Tibial nerve (tissue), 4 donors: ENCODE results near the gene MAP4K4. TPM values are rescaled to one million over a fixed set of nuclear protein-coding genes. Genes with fewer than 3 reads are reported as not detected.
A peak's percentile ranks its signal among the peaks of the same experiment; 100 is the strongest.
"Not testable (repeated sequence)": the region's sequence is repeated elsewhere in the genome, so short reads cannot be mapped to it uniquely, and the experiment has no call there.

ENCODE experiments used
- DNase-seq, 2 donors: peaks; one replicate each; pipeline ENCODE4 v3.0.0-alpha.2; 2019; ENCODE audit warnings: low spot score in 2 of 2
- H3K27ac ChIP-seq, 4 donors: fragments of 200-600 bp; sonication (generic) in 3 of 4; one replicate each; pipeline ENCODE4 v1.5.1; 2017 to 2019; ENCODE audit warnings: mild to moderate bottlenecking in 1 of 4
- H3K27me3 ChIP-seq, 2 donors: fragments of 200-600 bp; sonication (generic) in 1 of 2; one replicate each; pipeline versions ENCODE4 v1.5.1 to v1.6.0; 2017 to 2019
- H3K36me3 ChIP-seq, 3 donors: fragments of 200-600 bp; sonication (generic); one replicate each; pipeline ENCODE4 v1.5.1; 2018 to 2019
- H3K4me1 ChIP-seq, 4 donors: fragments of 200-600 bp; sonication (generic) in 3 of 4; one replicate each; pipeline ENCODE4 v1.5.1; 2017 to 2019
- H3K4me3 ChIP-seq, 4 donors: fragments of 200-600 bp; sonication (generic) in 3 of 4; one replicate each; pipeline ENCODE4 v1.5.1; 2017 to 2019; ENCODE audit warnings: mild to moderate bottlenecking in 1 of 4, moderate library complexity in 1 of 4
- H3K9me3 ChIP-seq, 4 donors: fragments of 200-600 bp; sonication (generic) in 3 of 4; one replicate each; pipeline ENCODE4 v1.5.1; 2017 to 2019
- CTCF ChIP-seq, 5 experiments: fragments of 200-600 bp in 3 of 5; fragments of 450-650 bp in 2 of 5; sonication (generic) in 3 of 5; IDR thresholded peaks; one replicate each; pipeline ENCODE4 v1.5.1; 2016 to 2019; ENCODE audit warnings: antibody characterized with exemption in 5 of 5, mild to moderate bottlenecking in 3 of 5, moderate library complexity in 2 of 5
- EP300 ChIP-seq, 2 donors: sonication (generic); formaldehyde crosslinking; IDR thresholded peaks; one replicate each; pipeline ENCODE4 v1.6.1; 2017; ENCODE audit warnings: antibody characterized with exemption in 2 of 2, mild to moderate bottlenecking in 1 of 2
- POLR2A ChIP-seq, 2 donors: fragments of 450-650 bp; IDR thresholded peaks; one replicate each; pipeline ENCODE4 v1.6.1; 2017; ENCODE audit warnings: antibody characterized with exemption in 2 of 2, mild to moderate bottlenecking in 2 of 2, moderate library complexity in 2 of 2
- WGBS, 2 donors: methylation state at CpG; one replicate each; pipeline ENCODE4 v1.1.5; 2018; 5-methylcytosine and 5-hydroxymethylcytosine counted together
- total RNA-seq, 4 donors: library from RNA; depleted of rRNA; stranded (reverse); fragments of >200 nt; gene quantifications; one replicate each; pipeline ENCODE4 v1.1.0, GENCODE V29; 2016

MAP4K4 gene
- total RNA-seq, 4 donors from 2014 or later = 78.0 to 85.7 (median 84.4) TPM

DNA sequence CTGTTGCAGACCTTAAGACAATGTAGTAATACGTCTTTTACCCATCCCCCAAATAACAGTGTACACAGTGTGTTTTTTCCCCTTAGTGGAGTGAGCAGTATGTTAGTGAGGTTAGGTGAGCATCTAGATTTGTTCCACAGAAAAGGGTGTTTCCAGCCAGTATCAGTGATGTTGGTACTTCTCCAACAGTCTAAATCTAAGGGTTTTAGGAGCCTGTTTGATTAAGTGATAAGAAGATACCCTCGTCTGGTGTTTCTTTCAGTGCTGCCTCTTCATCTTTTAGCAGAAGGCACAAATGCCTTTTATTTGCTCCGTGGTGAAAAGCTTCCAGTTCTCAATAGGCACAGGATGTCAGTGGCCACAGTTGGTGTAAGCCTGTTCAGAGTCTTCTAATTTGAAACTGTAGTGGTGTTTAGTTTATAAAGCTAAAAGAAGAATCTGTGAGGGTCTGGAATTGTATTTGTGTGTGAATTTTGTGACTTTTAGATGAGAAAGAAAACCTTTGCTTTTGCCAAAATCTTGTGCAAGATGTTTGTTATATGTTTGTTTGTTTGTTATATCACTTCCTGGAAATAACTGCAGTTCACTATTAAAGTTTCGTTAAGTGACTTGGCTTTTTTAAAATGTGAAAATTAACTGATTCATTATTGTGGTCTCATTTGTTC, 71.2 kb downstream of the MAP4K4 start:
- Histone ChIP-seq H3K27me3 (no peaks in the 10 kb centered on the region), H3K4me1 (peaks cover 0 to 97% (median 66%) of the 10 kb centered on the region in 4 donors), H3K9me3 (no peaks in the 10 kb centered on the region), H3K27ac (peak overlapping the region in 3 of 4 donors; percentile 17 to 77 (median 55)), H3K36me3 (no peaks in the 10 kb centered on the region), H3K4me3 (no peak overlapping the region)
- WGBS, 2 donors = 28 to 32% methylated on average over 4 of the region's 4 CpGs
- DNase-seq = no peak
- no peak for TF ChIP-seq EP300 (IDR thresholded peaks at IDR 0.05)
- no peak for TF ChIP-seq CTCF (IDR thresholded peaks at IDR 0.05)
- TF ChIP-seq POLR2A (IDR thresholded peaks at IDR 0.05) = no peak

DNA sequence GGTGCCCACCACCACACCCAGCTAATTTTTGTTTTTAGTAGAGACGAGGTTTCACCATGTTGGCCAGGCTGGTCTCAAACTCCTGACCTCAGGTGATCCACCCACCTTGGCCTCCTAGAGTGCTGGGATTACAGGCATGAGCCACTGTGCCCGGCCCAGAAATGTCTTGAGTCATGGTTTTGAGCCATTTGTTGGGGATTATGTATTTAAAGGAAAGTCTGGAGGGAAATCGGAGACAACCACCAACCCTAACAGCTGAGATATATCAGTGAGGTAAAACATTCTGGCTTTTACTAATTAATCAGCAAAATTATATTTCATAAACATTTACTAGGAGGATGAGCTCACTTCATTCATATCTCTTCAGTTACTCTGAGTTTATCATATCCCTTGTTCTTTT, 72.2 kb downstream of the MAP4K4 start:
- not testable (repeated sequence) for H3K36me3 ChIP-seq, H3K4me3 ChIP-seq, H3K27me3 ChIP-seq, H3K9me3 ChIP-seq, DNase-seq
- H3K27ac ChIP-seq = peak overlapping the region in 2 of 4 donors; percentile 17 to 55
- WGBS, 2 donors = 88 to 90% methylated on average over 3 of the region's 3 CpGs
- peaks cover 0 to 96% (median 56%) of the 10 kb centered on the region in 4 donors for H3K4me1 ChIP-seq

DNA sequence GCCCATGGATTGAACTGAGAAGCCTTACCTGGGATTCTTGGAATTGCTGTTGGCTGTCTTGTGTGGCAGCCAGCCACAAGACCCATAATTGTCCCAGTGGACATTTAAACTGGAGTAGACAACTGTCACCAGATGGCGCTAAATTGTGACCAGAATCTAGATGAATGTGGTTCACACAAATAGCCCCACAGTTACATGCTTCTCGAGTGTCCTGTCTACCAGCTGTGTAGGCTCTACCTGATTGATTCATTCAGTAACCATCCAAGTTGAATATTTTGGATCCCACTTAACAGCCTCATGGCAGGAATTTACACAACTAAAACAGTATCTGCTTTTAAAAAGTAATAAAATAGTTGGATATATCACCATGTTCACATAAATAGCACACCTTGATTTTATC, 73.2 kb downstream of the MAP4K4 start:
- H3K27ac ChIP-seq = peak overlapping the region in 2 of 4 donors; percentile 29 to 33
- DNase-seq = no peak
- H3K36me3 ChIP-seq = no peaks in the 10 kb centered on the region
- no peaks in the 10 kb centered on the region for H3K27me3 ChIP-seq
- H3K4me3 ChIP-seq = no peak overlapping the region
- H3K4me1 ChIP-seq = peaks cover 0 to 96% (median 56%) of the 10 kb centered on the region in 4 donors
- TF ChIP-seq POLR2A (IDR thresholded peaks at IDR 0.05) = no peak
- TF ChIP-seq CTCF (IDR thresholded peaks at IDR 0.05) = peak in 3 of 5 experiments; percentile 12 to 39 (median 12)
- no peak for TF ChIP-seq EP300 (IDR thresholded peaks at IDR 0.05)
- WGBS, 2 donors = 42 to 50% methylated on average over 2 of the region's 2 CpGs
- H3K9me3 ChIP-seq = no peaks in the 10 kb centered on the region

DNA sequence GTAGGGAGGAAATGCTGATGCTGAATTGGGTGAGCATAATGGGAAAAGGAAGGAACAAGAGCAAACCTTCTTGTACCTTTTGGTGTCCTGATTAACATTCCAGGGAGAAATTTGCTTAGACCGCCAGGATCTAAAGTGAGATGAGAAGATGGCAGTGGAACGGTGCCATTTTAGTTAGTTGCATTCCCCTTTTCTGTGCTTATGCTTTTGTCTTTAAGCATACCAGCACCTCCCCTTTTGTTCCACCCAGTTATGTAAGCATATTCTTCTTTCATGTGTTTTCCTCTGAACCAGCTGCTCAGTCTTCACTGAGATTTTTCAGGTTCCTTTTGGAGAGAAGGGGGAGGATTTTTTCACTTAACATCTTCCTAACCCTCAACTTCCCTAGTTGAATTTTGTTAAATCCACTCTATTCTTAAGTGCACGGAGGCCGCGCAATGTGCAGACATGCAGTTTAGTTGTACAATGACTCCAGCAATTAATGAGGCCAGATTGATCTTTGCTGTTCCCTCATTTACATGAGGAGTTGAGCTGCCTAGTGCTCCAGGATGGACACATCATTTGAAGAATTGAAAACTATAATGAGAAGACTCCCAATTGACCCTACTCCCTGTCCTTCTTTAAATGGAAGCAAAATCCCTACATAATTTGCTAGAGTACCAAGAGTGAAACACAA, 73.9 kb downstream of the MAP4K4 start:
- TF ChIP-seq EP300 (IDR thresholded peaks at IDR 0.05) (no peak), CTCF (IDR thresholded peaks at IDR 0.05) (no peak), POLR2A (IDR thresholded peaks at IDR 0.05) (no peak)
- H3K9me3 ChIP-seq = no peaks in the 10 kb centered on the region
- no peak for DNase-seq
- peak overlapping the region in 2 of 4 donors; percentile 29 to 33 for H3K27ac ChIP-seq
- no peak overlapping the region for H3K4me3 ChIP-seq
- no peaks in the 10 kb centered on the region for H3K27me3 ChIP-seq
- WGBS, 2 donors = 68 to 81% methylated on average over 5 of the region's 5 CpGs
- peaks cover 0 to 96% (median 55%) of the 10 kb centered on the region in 4 donors for H3K4me1 ChIP-seq
- H3K36me3 ChIP-seq = no peaks in the 10 kb centered on the region

- H3K36me3 ChIP-seq = no peaks in the 10 kb centered on the region
- TF ChIP-seq EP300 (IDR thresholded peaks at IDR 0.05) = no peak
- TF ChIP-seq POLR2A (IDR thresholded peaks at IDR 0.05) = no peak
- no peaks in the 10 kb centered on the region for H3K9me3 ChIP-seq
- H3K27me3 ChIP-seq = no peaks in the 10 kb centered on the region
- peaks cover 0 to 96% (median 55%) of the 10 kb centered on the region in 4 donors for H3K4me1 ChIP-seq
- H3K27ac ChIP-seq = peak overlapping the region in 1 of 4 donors; percentile 32
- H3K4me3 ChIP-seq = no peak overlapping the region
- DNase-seq = no peak
- 58 to 59% methylated on average over 2 of the region's 2 CpGs for WGBS, 2 donors
These were observed 74.4 kb downstream of the MAP4K4 start for GRCh38 chr2:101771910-101772321.

DNA sequence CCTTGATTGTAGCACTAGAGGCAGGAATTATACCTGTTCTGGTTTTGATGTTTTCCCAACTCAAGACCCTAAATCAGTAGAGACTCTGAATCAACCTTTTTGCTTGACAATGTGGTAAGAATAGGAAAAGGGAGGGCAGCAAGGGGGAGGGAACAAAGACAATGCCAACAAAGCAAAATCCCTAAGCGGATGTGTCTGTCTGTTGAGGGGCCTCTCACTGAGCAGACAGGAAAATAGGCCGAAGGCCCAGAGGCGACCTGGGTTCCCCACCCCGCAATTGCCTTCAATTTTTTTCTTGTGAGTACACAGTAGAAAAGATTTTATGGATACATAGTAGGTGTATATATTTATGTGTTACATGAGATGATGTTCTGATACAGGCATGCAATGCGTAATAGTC, 75.6 kb downstream of the MAP4K4 start:
- WGBS, 2 donors = 79 to 89% methylated on average over 5 of the region's 5 CpGs
- Histone ChIP-seq H3K4me3 (no peak overlapping the region), H3K36me3 (no peaks in the 10 kb centered on the region), H3K27me3 (no peaks in the 10 kb centered on the region), H3K27ac (no peak overlapping the region), H3K4me1 (peaks cover 0 to 96% (median 45%) of the 10 kb centered on the region in 4 donors), H3K9me3 (no peaks in the 10 kb centered on the region)
- no peak for TF ChIP-seq POLR2A (IDR thresholded peaks at IDR 0.05)
- no peak for TF ChIP-seq EP300 (IDR thresholded peaks at IDR 0.05)
- TF ChIP-seq CTCF (IDR thresholded peaks at IDR 0.05) = no peak
- no peak for DNase-seq

GRCh38 chr2:101773961-101774360, 76.5 kb downstream of the MAP4K4 start:
- not testable (repeated sequence) for H3K4me3 ChIP-seq, H3K27me3 ChIP-seq, DNase-seq, H3K9me3 ChIP-seq, H3K27ac ChIP-seq, H3K36me3 ChIP-seq
- WGBS, 2 donors = 71 to 83% methylated on average over 3 of the region's 3 CpGs
- H3K4me1 ChIP-seq = peaks cover 0 to 95% (median 37%) of the 10 kb centered on the region in 4 donors
